HG02623 (cell line): ENCODE data around the gene TNFSF11.

Experiments
- ATAC-seq: cut with Tn5 transposase; IDR thresholded peaks from one replicate; pipeline ENCODE4 v1.9.1; 2021; ENCODE audit warnings: moderate library complexity; ENCODE audit not compliant: unreplicated experiment

Gene TNFSF11

DNA sequence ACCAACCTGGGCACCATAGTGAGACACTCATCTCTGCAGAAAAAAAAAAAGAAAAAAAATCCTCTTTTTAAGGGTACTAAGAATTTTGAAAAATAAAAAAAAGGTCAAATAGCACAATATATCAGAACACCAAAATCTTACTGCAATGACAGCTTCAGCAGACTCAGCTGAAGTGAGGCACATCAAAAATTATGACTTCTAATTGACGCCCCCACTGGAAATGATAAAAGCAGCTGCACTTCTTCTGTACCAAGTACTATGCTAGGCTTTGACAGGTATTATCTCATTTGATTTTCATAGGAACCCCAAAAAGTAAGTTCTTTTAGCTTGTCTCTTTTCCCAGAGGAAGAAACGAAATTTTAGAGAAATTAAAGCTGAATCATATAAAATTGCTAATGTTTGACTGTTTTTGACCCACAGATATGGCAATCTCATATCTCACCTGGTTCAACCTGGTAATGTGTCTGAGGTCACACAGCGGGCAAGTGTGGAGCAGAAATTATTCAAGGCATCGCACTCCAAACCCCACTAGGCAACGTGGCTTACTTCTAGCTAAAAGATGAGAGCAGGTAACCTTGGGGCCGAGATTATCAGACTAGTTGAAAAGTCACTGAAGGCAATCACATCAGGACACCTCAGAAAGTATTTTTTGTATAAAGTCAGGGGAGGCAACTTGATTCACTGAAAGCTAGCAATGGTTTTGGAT lies 78.1 kb downstream of the TNFSF11 start:
- no peak for ATAC-seq

DNA sequence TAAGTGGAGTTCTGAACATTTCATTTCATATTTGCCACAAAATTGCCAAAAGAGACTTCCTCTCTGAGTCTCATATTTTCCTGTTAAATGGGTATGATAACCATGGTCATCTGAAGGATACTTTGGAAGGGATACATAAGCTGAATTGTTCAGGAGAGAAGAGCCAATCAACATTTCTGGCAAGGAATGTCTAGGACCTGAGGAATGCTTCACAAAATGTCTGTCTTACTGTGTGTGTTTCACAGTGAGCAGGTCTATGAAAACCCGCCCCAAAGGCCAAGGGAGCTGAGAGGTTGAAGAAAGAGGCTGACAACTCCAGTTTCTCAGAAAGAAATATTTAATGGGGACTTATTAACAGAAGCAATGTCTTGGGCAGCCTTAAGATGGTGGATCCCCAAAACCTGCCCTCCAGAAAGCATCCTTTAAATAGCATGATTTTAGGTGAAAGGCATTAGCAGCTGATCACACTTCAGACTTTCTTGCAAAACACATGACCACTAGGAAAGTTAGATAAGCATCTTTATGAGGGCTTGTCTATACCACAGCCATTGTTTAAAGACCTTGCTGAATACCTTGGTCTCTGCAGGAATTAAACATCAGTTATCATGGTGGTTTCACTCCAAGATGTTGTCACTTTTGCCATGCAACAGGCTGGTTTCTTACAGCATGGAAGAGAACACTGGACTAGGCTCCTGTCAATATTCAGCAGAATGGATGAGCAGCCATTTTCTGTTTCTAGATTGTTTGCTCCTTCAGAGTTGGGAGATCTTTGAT lies 78.9 kb downstream of the TNFSF11 start:
- ATAC-seq = no peak

DNA sequence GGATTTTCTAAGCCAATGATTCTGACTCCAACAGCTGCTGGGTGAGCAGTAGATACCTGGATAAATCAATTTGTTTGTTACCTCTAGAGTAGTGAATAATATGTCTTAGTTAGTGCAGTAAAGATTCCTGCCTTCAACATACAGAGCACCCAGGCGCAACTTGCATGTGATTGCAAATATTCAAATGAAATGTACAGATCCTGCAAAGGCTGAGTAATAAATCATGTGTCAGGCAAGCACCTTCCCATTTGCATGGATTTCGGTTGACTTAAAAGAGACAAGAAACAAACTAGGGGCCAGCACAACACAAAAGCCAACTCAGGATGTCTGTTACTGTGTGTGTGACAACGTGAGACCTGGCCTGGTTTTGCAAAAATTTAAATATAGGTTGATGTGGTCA lies 79.7 kb downstream of the TNFSF11 start:
- ATAC-seq = no peak

DNA sequence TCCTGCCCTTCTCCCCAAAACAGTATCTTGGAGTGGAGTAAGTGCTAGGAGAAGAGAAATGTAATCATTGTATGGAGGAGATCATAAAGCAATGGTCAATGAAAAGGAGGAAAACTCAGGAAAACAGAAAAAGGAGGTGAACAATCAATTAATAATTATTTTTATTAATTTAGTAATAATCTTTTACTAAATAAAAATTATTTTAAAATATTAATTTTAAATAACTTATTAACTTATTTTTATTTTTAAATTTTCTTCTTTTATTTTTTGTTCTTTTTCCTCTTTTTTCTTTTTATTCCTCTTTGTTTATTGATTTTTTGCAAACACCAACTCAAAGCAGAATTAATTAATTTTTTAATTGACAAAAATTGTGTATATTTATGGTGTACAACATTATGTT lies 80.3 kb downstream of the TNFSF11 start:
- ATAC-seq = no peak

DNA sequence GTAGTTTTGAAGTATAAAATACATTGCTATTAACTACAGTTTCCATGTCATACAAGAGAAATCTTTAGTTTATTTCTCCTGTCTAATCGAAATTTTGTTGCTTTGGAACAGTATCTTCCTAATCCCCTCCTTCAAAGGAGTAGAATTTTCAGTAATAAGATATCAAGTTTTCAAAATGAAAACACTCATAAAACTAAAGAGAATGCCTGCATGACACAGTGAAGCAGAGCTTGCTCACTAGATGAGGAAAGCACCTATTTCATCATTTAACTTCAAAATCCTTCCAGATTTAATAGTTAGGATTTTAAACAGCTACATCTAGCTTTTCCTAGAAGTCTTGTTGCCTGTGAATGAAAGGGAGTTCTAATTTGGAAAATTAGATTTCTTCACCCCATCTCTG lies 80.8 kb downstream of the TNFSF11 start:
- ATAC-seq = no peak

DNA sequence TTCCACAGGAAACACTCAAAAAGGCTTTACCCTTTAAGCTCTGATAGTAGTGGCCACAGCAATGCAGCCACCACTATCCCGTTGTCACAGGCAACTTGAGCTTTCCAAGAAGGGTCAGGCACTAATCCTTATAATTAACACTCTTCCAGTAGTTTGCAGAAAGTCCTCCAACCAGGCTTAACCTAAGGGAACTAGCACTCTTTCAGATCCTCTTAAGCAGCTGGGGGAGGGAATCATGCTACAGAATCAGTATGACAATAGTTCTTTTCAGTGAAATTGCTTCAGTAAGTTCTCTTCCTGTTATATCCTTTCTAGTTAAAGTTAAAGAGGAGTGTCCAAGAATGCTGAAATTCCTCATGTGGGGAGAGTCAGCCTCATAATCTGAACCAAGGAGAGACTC lies 82.2 kb downstream of the TNFSF11 start:
- no peak for ATAC-seq

DNA sequence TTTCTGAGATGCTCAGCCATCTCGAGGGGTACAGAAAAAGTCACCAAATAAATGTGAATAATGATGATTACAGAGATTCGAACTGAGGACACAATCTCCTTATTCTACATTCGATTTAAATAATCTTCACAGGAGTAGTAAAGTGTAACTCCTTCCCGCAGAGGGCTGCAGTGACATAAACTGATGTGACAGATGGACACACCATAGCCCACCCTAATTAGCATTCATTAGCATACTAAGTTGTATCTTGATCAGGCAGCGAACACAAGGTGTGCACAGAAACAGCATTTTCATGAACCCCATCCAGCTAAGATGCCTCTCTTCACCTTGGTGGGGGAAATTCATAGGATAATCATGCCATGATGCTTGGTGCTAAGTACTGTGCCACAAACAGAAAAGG lies 83.0 kb downstream of the TNFSF11 start:
- ATAC-seq = no peak
